Keratinocyte (primary cell): Measurements from ENCODE around the gene REPS2. TPM values are rescaled to one million over a fixed set of nuclear protein-coding genes. Genes with fewer than 3 reads are reported as not detected.

Source experiments
- DNase-seq: peaks from one replicate; pipeline ENCODE4 v3.0.0-alpha.2; 2011; ENCODE audit warnings: low read depth, missing footprints, low spot score
- FAIRE-seq: peaks from 2 replicates; lab custom pipeline; 2011; peaks lifted over from hg19 to GRCh38; lab: Jason Lieb, UNC
- H2AFZ ChIP-seq: 2 replicates; pipeline ENCODE4 v1.6.0; 2012; ENCODE audit warnings: low read length, control low read depth, inconsistent platforms; ENCODE audit not compliant: control insufficient read depth
- H3K27ac ChIP-seq: 2 replicates; pipeline ENCODE4 v1.5.1; 2011; ENCODE audit warnings: low read length; ENCODE audit not compliant: control insufficient read depth, insufficient read depth
- H3K27me3 ChIP-seq: 3 replicates; pipeline ENCODE4 v1.6.0; 2011; ENCODE audit warnings: low read length; ENCODE audit not compliant: control insufficient read depth, insufficient read depth; ENCODE audit errors: extremely low read depth
- H3K36me3 ChIP-seq, 2 experiments: 2 replicates in 1 of 2; 3 replicates in 1 of 2; pipeline ENCODE4 v1.5.1; 2011; ENCODE audit warnings: low read length in 2 of 2, mild to moderate bottlenecking in 1 of 2; ENCODE audit not compliant: control insufficient read depth in 2 of 2, insufficient read depth in 2 of 2; ENCODE audit errors: extremely low read depth in 1 of 2
- H3K4me1 ChIP-seq: 3 replicates; pipeline ENCODE4 v1.5.1; 2011; ENCODE audit warnings: low read length; ENCODE audit not compliant: control insufficient read depth, insufficient read depth; ENCODE audit errors: extremely low read depth
- H3K4me2 ChIP-seq: 3 replicates; pipeline ENCODE4 v1.6.0; 2011; ENCODE audit warnings: low read depth, low read length; ENCODE audit not compliant: control insufficient read depth, insufficient read depth; ENCODE audit errors: extremely low read depth
- H3K4me3 ChIP-seq, 3 experiments: fragments of 200-600 bp in 1 of 3; sonication (generic) in 1 of 3; 2 replicates in 2 of 3; 3 replicates in 1 of 3; pipeline ENCODE4 v1.5.1; 2011 to 2016; ENCODE audit warnings: low read length in 3 of 3, mild to moderate bottlenecking in 3 of 3, control low read depth in 2 of 3, inconsistent platforms in 1 of 3, low read depth in 1 of 3, mixed read lengths in 1 of 3, mixed run types in 1 of 3, moderate library complexity in 1 of 3; ENCODE audit not compliant: control insufficient read depth in 2 of 3, insufficient read depth in 2 of 3; ENCODE audit errors: extremely low read depth in 1 of 3
- H3K79me2 ChIP-seq: 2 replicates; pipeline ENCODE4 v1.6.0; 2012; ENCODE audit warnings: low read length; ENCODE audit not compliant: control insufficient read depth, insufficient read depth
- H3K9ac ChIP-seq: 3 replicates; pipeline ENCODE4 v1.6.0; 2011; ENCODE audit warnings: low read length; ENCODE audit not compliant: control insufficient read depth, insufficient read depth; ENCODE audit errors: extremely low read depth
- H3K9me1 ChIP-seq: 3 replicates; pipeline ENCODE4 v1.6.0; 2011; ENCODE audit warnings: low read length; ENCODE audit not compliant: control insufficient read depth, insufficient read depth; ENCODE audit errors: extremely low read depth
- H3K9me3 ChIP-seq: 2 replicates; pipeline ENCODE4 v1.5.1; 2012; ENCODE audit warnings: low read depth, low read length; ENCODE audit not compliant: control insufficient read depth
- H4K20me1 ChIP-seq: 3 replicates; pipeline ENCODE4 v1.6.0; 2011; ENCODE audit warnings: low read length; ENCODE audit not compliant: control insufficient read depth, insufficient read depth; ENCODE audit errors: extremely low read depth
- CTCF ChIP-seq, 3 experiments: IDR thresholded peaks in 1 of 3; conservative IDR thresholded peaks in 1 of 3; optimal IDR thresholded peaks in 1 of 3; 2 replicates in 2 of 3; 3 replicates in 1 of 3; pipeline versions ENCODE3 to v1.5.1; 2011; ENCODE audit warnings: low read length in 3 of 3, mild to moderate bottlenecking in 3 of 3, moderate library complexity in 2 of 3, control low read depth in 1 of 3, inconsistent platforms in 1 of 3; ENCODE audit not compliant: insufficient read depth in 2 of 3; ENCODE audit errors: extremely low read depth in 1 of 3
- dilution Hi-C: fragments of 300-500 bp; cut with MboI; formaldehyde crosslinking; loops from one replicate; pipeline ENCODE4 v1.7.0; 2020; ENCODE audit warnings: low sequenced_read_pairs; ENCODE audit not compliant: extremely low pct_ligation_motif_present
- polyA plus RNA-seq, 5 experiments: library from polyadenylated mRNA; depleted of rRNA in 3 of 5; stranded (reverse) in 3 of 5; stranded (forward) in 1 of 5; unstranded in 1 of 5; fragments of >200 nt; gene quantifications; 1 replicate in 1 of 5; 2 replicates in 3 of 5; 3 replicates in 1 of 5; pipeline versions ENCODE4 v1.2.1 to v1.2.3, GENCODE V29; 2011 to 2012; ENCODE audit warnings: missing spikeins in 2 of 5, low read depth in 1 of 5, low replicate concordance in 1 of 5
- small RNA-seq, 3 experiments: library from RNA; depleted of rRNA; stranded (forward); fragments of <200 nt; gene quantifications; one replicate each; pipeline ENCODE3, GENCODE V24; 2012; ENCODE audit warnings: low read depth in 3 of 3, low replicate concordance in 1 of 3; ENCODE audit not compliant: insufficient read length in 3 of 3

Gene REPS2
- polyA plus RNA-seq, 1 donor (not counting 4 experiments of a cell fraction or from before 2014, with no cell fraction given): 2.4 TPM

GRCh38 chrX:17192106-17192505 lies 245.6 kb downstream of the REPS2 start:
- H3K4me2 ChIP-seq: no peak overlapping the region
- H3K4me3 ChIP-seq: no peak overlapping the region
- dilution Hi-C loops: no loop called here
- no peaks in the 10 kb centered on the region for H3K36me3 ChIP-seq
- no peak for DNase-seq
- H3K79me2 ChIP-seq: no peaks in the 10 kb centered on the region
- H3K27me3 ChIP-seq: peaks cover 5% of the 10 kb centered on the region
- no peaks in the 10 kb centered on the region for H3K9me3 ChIP-seq
- no peaks in the 10 kb centered on the region for H3K9me1 ChIP-seq
- H3K9ac ChIP-seq: no peak overlapping the region
- H3K27ac ChIP-seq: no peak overlapping the region
- H3K4me1 ChIP-seq: no peaks in the 10 kb centered on the region
- no peak overlapping the region for H2AFZ ChIP-seq
- H4K20me1 ChIP-seq: no peaks in the 10 kb centered on the region
- no peak for FAIRE-seq
- TF ChIP-seq CTCF (optimal IDR thresholded peaks at IDR 0.05 in 1 of 3, IDR thresholded peaks at IDR 0.05 in 1 of 3, conservative IDR thresholded peaks at IDR 0.05 in 1 of 3; ENCODE audit: extremely low read depth in 1 of 3, insufficient read depth in 2 of 3, low read length in 3 of 3): no peak

Small RNA genes lying within 50 kb of the gene (small RNA-seq; reads per million reads assigned to genes)
- gene RF00019 (0 reads per million in 3 experiments), gene RF00190 (0 reads per million in 3 experiments)

Other genes starting within 250 kb of the REPS2 start
- gene CTPS2, start 234.0 kb upstream of the REPS2 start, polyA plus RNA-seq: 8.5 to 12.3 TPM (median 8.6 TPM) in 3 replicates
- 12.7 to 21.5 TPM (median 20.3 TPM) in 3 replicates for gene SYAP1, start 227.0 kb upstream of the REPS2 start, polyA plus RNA-seq
- 22.4 to 38.5 TPM (median 24.8 TPM) in 3 replicates for gene TXLNG, start 160.2 kb upstream of the REPS2 start, polyA plus RNA-seq
- gene RBBP7, start 76.3 kb upstream of the REPS2 start, polyA plus RNA-seq: 88.5 to 137 TPM (median 101 TPM) in 3 replicates